NCI-H146 (cell line): ENCODE measurements around the gene AMOTL1.

Experiments used
- DNase-seq: peaks from one replicate; lab custom pipeline; 2025; lab: John Stamatoyannopoulos, UW

AMOTL1 gene

DNA sequence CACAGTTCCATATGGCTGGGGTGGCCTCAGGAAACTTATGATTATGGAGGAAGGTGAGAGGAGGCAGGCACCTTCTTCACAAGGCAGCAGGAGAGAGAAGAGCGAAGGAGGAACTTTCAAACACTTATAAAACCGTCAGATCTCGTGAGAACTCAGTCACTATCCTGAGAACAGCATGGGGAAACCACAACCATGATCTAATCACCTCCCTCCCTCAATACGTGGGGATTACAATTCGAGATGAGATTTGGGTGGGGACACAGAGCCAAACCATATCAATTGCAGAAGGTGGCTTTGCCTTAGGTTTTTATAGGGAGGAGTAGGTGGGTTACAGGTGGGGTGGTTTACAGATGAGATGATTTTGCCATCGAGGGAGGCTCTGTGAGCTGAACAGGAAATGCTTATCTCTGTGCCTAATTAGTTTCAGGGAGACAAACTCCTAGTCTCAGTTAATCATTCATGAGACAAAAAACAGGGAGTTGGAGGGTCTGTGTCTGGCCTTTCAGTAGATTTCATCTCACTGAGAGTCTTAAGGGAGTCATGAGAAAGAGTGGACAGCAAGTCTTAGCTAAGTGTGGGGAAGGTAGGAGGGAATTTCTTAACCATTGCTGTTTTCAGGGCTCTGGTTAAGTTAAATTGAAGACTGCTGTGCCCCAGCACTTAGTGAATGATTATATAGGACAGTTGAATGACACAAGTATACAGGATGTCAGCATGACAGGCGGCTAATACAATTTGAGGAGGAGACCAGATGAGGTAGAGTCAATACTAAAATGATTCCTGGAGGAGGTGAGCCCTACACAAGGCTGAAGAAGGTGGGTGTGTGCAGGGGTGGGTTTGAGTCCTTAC is 157.5 kb downstream of the AMOTL1 start:
- no peak for DNase-seq

DNA sequence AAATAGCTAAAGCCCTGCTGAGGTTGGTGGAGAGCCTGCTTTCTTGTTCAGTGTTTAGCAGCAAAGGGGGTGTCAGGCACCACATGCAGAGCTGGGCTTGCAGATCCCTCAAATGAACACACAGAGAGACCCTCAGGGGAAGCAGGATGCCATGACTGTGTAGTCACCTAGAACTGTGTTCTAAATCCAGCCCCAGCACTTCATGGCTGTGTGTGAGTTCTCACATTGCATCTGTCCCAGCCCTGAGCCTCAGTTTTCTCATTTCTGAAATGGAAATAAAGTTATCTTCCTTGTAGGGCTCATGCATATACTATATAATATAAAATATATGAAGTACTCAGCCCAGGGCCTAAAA is 158.1 kb downstream of the AMOTL1 start:
- DNase-seq = no peak
